ENCODE results near the gene TNKS2.

Gene TNKS2

DNA sequence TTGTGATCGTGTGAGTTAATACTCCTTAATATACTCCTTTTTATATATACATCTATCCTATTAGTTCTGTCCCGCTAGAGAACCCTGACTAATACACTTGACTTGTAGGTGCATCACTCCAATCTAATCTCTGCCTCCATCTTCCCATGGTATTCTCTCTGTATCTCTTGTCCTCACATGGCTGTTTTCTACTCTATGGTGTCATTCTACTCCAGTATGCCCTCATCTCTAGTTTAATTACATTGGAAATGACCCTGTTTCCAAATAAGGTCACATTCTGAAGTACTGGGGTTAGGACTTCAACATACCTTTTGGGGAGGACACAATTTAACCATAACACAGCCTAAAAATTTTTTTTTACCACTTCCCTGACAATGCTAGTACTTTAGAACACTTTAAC is 25.8 kb upstream of the TNKS2 start:
- H3K9ac ChIP-seq, result no peak overlapping the region
- no peak overlapping the region for H3K27ac ChIP-seq
- H3K4me2 ChIP-seq (ENCODE audit: low read length), result no peak overlapping the region
- H3K36me3 ChIP-seq (ENCODE audit: control insufficient read depth, insufficient read depth, low read length), result no peaks in the 10 kb centered on the region
- H3K27me3 ChIP-seq (ENCODE audit: control insufficient read depth, insufficient read depth, low read length), result no peaks in the 10 kb centered on the region
- no peak overlapping the region for H2AFZ ChIP-seq
- H3K4me1 ChIP-seq, result no peaks in the 10 kb centered on the region
- TF ChIP-seq, protein P1, sequence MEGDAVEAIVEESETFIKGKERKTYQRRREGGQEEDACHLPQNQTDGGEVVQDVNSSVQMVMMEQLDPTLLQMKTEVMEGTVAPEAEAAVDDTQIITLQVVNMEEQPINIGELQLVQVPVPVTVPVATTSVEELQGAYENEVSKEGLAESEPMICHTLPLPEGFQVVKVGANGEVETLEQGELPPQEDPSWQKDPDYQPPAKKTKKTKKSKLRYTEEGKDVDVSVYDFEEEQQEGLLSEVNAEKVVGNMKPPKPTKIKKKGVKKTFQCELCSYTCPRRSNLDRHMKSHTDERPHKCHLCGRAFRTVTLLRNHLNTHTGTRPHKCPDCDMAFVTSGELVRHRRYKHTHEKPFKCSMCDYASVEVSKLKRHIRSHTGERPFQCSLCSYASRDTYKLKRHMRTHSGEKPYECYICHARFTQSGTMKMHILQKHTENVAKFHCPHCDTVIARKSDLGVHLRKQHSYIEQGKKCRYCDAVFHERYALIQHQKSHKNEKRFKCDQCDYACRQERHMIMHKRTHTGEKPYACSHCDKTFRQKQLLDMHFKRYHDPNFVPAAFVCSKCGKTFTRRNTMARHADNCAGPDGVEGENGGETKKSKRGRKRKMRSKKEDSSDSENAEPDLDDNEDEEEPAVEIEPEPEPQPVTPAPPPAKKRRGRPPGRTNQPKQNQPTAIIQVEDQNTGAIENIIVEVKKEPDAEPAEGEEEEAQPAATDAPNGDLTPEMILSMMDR (IDR thresholded peaks at IDR 0.05), result no peak
- H3K9me3 ChIP-seq (ENCODE audit: control insufficient read depth, low read length), result no peaks in the 10 kb centered on the region
- no peak overlapping the region for H3K4me3 ChIP-seq (ENCODE audit: low read depth, low read length)
- H3K79me2 ChIP-seq, result no peaks in the 10 kb centered on the region

DNA sequence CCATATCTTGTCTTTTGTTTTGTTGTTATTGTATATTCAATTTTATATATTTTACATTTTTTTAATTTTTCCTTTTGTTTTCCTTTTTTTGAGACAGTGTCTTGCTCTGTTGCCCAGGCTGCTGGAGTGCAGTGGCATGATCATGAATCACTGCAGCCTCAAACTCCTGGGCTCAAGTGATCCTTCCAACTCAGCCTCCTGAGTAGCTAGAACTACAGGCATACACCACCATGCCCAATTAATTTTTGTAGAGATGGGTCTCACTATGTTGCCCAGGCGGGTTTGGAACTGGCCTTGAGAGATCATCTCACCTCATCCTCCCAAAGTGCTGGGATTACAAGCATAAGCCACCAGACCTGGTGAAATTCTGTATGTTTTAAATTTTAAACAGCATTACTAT is 25.4 kb upstream of the TNKS2 start:
- no peak overlapping the region for H3K4me2 ChIP-seq (ENCODE audit: low read length)
- no peaks in the 10 kb centered on the region for H3K36me3 ChIP-seq (ENCODE audit: control insufficient read depth, insufficient read depth, low read length)
- TF ChIP-seq, protein P1 (IDR thresholded peaks at IDR 0.05), result no peak
- no peak overlapping the region for H3K9ac ChIP-seq
- no peak overlapping the region for H3K4me3 ChIP-seq (ENCODE audit: low read depth, low read length)
- H3K79me2 ChIP-seq, result no peaks in the 10 kb centered on the region
- no peak overlapping the region for H2AFZ ChIP-seq
- no peaks in the 10 kb centered on the region for H3K4me1 ChIP-seq
- no peaks in the 10 kb centered on the region for H3K9me3 ChIP-seq (ENCODE audit: control insufficient read depth, low read length)
- no peaks in the 10 kb centered on the region for H3K27me3 ChIP-seq (ENCODE audit: control insufficient read depth, insufficient read depth, low read length)
- H3K27ac ChIP-seq, result no peak overlapping the region

DNA sequence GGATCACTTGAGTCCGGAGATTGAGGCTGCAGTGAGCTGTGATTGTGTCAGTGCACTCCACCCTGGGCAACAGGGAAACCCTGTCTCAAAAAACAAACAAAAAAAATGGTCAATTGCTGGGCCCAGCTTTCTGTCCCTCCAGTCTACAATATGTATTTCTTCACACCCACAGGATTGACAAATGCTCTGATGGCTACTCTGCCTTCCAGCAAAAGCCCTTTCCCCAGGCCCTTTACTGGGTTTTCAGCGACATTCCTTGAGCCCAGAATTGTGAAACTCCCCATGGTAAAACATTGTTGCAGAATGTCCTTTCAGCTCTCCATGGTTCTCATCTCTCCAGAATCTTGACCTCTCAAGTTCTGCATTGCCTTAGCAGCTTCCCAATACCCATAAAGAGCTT is 23.7 kb upstream of the TNKS2 start:
- H3K4me2 ChIP-seq (ENCODE audit: low read length), result no peak overlapping the region
- no peaks in the 10 kb centered on the region for H3K79me2 ChIP-seq
- H3K27me3 ChIP-seq (ENCODE audit: control insufficient read depth, insufficient read depth, low read length), result no peaks in the 10 kb centered on the region
- no peak overlapping the region for H3K4me3 ChIP-seq (ENCODE audit: low read depth, low read length)
- no peaks in the 10 kb centered on the region for H3K4me1 ChIP-seq
- no peak overlapping the region for H2AFZ ChIP-seq
- H3K27ac ChIP-seq, result no peak overlapping the region
- H3K9ac ChIP-seq, result no peak overlapping the region
- TF ChIP-seq, protein P1 (IDR thresholded peaks at IDR 0.05), result no peak
- no peaks in the 10 kb centered on the region for H3K36me3 ChIP-seq (ENCODE audit: control insufficient read depth, insufficient read depth, low read length)
- no peaks in the 10 kb centered on the region for H3K9me3 ChIP-seq (ENCODE audit: control insufficient read depth, low read length)

DNA sequence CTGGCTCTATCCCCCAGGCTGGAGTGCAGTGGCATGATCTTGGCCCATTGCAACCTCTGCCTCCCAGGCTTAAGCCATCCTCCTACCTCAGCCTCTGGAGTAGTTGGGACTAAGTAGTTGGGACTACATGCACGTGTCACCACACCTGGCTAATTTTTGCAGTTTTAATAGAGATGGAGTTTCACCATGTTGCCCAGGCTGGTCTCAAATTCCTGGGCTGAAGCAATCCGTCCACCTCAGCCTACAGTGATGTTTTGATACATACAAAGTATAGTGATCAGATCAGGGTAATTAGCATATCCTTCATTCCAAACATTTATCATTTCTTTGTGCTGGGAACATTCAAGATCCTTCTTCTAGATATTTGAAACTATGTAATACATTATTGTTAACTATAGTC is 22.5 kb upstream of the TNKS2 start:
- no peaks in the 10 kb centered on the region for H3K9me3 ChIP-seq (ENCODE audit: control insufficient read depth, low read length)
- H3K27me3 ChIP-seq (ENCODE audit: control insufficient read depth, insufficient read depth, low read length), result no peaks in the 10 kb centered on the region
- no peaks in the 10 kb centered on the region for H3K36me3 ChIP-seq (ENCODE audit: control insufficient read depth, insufficient read depth, low read length)
- no peak overlapping the region for H2AFZ ChIP-seq
- no peak overlapping the region for H3K4me2 ChIP-seq (ENCODE audit: low read length)
- no peaks in the 10 kb centered on the region for H3K79me2 ChIP-seq
- H3K27ac ChIP-seq, result no peak overlapping the region
- TF ChIP-seq, protein P1 (IDR thresholded peaks at IDR 0.05), result no peak
- H3K4me1 ChIP-seq, result no peaks in the 10 kb centered on the region
- no peak overlapping the region for H3K4me3 ChIP-seq (ENCODE audit: low read depth, low read length)
- H3K9ac ChIP-seq, result no peak overlapping the region

DNA sequence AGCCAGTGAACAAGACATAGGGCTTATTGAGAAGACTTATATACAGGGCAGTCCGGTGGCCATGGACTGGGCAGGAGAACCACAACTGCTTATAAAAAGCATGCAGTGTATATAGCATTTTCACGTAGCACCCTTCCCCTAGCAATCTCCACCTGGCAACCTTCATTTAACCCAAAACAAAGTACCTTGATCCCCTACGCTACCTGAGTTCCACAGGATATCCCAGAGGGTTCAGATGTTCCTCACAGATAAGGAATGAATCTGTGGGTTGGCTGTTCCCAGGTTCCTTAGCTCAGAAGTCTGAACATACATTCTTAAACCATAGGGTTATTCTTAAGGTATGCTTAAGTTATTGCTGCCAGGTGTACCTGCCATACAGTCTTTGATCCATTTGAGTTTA is 22.0 kb upstream of the TNKS2 start:
- Histone ChIP-seq H3K27ac (no peak overlapping the region), H3K79me2 (no peaks in the 10 kb centered on the region), H3K4me3 (ENCODE audit: low read depth, low read length) (no peak overlapping the region), H3K4me2 (ENCODE audit: low read length) (no peak overlapping the region), H3K36me3 (ENCODE audit: control insufficient read depth, insufficient read depth, low read length) (no peaks in the 10 kb centered on the region), H2AFZ (no peak overlapping the region), H3K9ac (no peak overlapping the region), H3K4me1 (no peaks in the 10 kb centered on the region), H3K9me3 (ENCODE audit: control insufficient read depth, low read length) (no peaks in the 10 kb centered on the region), H3K27me3 (ENCODE audit: control insufficient read depth, insufficient read depth, low read length) (no peaks in the 10 kb centered on the region)
- TF ChIP-seq, protein P1 (IDR thresholded peaks at IDR 0.05), result no peak
